ENCODE data around the gene ERICH6B.

GRCh38 chr13:45596800-45597475, 18.6 kb downstream of the ERICH6B start:
- TF ChIP-seq POLR2A (IDR thresholded peaks at IDR 0.05) (no peak), POLR2AphosphoS5 (IDR thresholded peaks at IDR 0.05) (no peak)
- TF ChIP-seq, protein P1, sequence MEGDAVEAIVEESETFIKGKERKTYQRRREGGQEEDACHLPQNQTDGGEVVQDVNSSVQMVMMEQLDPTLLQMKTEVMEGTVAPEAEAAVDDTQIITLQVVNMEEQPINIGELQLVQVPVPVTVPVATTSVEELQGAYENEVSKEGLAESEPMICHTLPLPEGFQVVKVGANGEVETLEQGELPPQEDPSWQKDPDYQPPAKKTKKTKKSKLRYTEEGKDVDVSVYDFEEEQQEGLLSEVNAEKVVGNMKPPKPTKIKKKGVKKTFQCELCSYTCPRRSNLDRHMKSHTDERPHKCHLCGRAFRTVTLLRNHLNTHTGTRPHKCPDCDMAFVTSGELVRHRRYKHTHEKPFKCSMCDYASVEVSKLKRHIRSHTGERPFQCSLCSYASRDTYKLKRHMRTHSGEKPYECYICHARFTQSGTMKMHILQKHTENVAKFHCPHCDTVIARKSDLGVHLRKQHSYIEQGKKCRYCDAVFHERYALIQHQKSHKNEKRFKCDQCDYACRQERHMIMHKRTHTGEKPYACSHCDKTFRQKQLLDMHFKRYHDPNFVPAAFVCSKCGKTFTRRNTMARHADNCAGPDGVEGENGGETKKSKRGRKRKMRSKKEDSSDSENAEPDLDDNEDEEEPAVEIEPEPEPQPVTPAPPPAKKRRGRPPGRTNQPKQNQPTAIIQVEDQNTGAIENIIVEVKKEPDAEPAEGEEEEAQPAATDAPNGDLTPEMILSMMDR (IDR thresholded peaks at IDR 0.05), result no peak

All from breast epithelium (tissue), 3 donors.